ENCODE results near the gene TGFBR3. TPM values are rescaled to one million over a fixed set of nuclear protein-coding genes. Genes with fewer than 3 reads are reported as not detected.

TGFBR3 gene
- total RNA-seq, 1 donor from 2014 or later, result 7.4 TPM

- Mint-ChIP-seq H3K27ac (no peak overlapping the region), H3K4me1 (peaks cover 3% of the 10 kb centered on the region), H3K4me3 (no peak overlapping the region), H3K36me3 (ENCODE audit: low read depth) (no peaks in the 10 kb centered on the region), H3K27me3 (peaks cover 12% of the 10 kb centered on the region), H3K9me3 (no peaks in the 10 kb centered on the region)
- DNase-seq, result no peak
- intact Hi-C loops (cut with micrococcal nuclease), result no loop called here
Observed at GRCh38 chr1:91833946-91834345, 52.0 kb downstream of the TGFBR3 start.

GRCh38 chr1:91831132-91831930 lies 54.6 kb downstream of the TGFBR3 start:
- no peak overlapping the region for H3K4me3 Mint-ChIP-seq
- H3K9me3 Mint-ChIP-seq, result no peaks in the 10 kb centered on the region
- DNase-seq, result no peak
- no peaks in the 10 kb centered on the region for H3K36me3 Mint-ChIP-seq (ENCODE audit: low read depth)
- H3K27me3 Mint-ChIP-seq, result peaks cover 8% of the 10 kb centered on the region
- intact Hi-C loops (cut with micrococcal nuclease), result no loop called here
- H3K27ac Mint-ChIP-seq, result no peak overlapping the region
- H3K4me1 Mint-ChIP-seq, result peaks cover 6% of the 10 kb centered on the region

GRCh38 chr1:91830242-91831131 lies 55.5 kb downstream of the TGFBR3 start:
- Mint-ChIP-seq H3K27me3 (peaks cover 8% of the 10 kb centered on the region), H3K9me3 (no peaks in the 10 kb centered on the region), H3K27ac (no peak overlapping the region), H3K4me3 (no peak overlapping the region), H3K4me1 (peaks cover 6% of the 10 kb centered on the region), H3K36me3 (ENCODE audit: low read depth) (no peaks in the 10 kb centered on the region)
- no peak for DNase-seq
- intact Hi-C loops (cut with micrococcal nuclease), result no loop called here

- Mint-ChIP-seq H3K36me3 (ENCODE audit: low read depth) (no peaks in the 10 kb centered on the region), H3K4me3 (no peak overlapping the region), H3K4me1 (peaks cover 6% of the 10 kb centered on the region), H3K27ac (no peak overlapping the region), H3K9me3 (no peaks in the 10 kb centered on the region), H3K27me3 (peaks cover 4% of the 10 kb centered on the region)
- intact Hi-C loops (cut with micrococcal nuclease), result no loop called here
- no peak for DNase-seq
Observed at GRCh38 chr1:91829293-91830153, 56.4 kb downstream of the TGFBR3 start.

GRCh38 chr1:91828583-91829281 lies 57.2 kb downstream of the TGFBR3 start:
- Mint-ChIP-seq H3K36me3 (ENCODE audit: low read depth) (no peaks in the 10 kb centered on the region), H3K27ac (no peak overlapping the region), H3K27me3 (peaks cover 4% of the 10 kb centered on the region), H3K4me1 (peaks cover 2% of the 10 kb centered on the region), H3K4me3 (no peak overlapping the region), H3K9me3 (no peaks in the 10 kb centered on the region)
- no peak for DNase-seq
- intact Hi-C loops (cut with micrococcal nuclease), result no loop called here

- peaks cover 4% of the 10 kb centered on the region for H3K27me3 Mint-ChIP-seq
- intact Hi-C loops (cut with micrococcal nuclease), result no loop called here
- DNase-seq, result no peak
- H3K36me3 Mint-ChIP-seq (ENCODE audit: low read depth), result no peaks in the 10 kb centered on the region
- peaks cover 4% of the 10 kb centered on the region for H3K4me1 Mint-ChIP-seq
- no peaks in the 10 kb centered on the region for H3K9me3 Mint-ChIP-seq
- no peak overlapping the region for H3K4me3 Mint-ChIP-seq
- H3K27ac Mint-ChIP-seq, result no peak overlapping the region
Observed at GRCh38 chr1:91827459-91828321, 58.3 kb downstream of the TGFBR3 start.

- no peak overlapping the region for H3K27ac Mint-ChIP-seq
- H3K4me3 Mint-ChIP-seq, result no peak overlapping the region
- peaks cover 4% of the 10 kb centered on the region for H3K27me3 Mint-ChIP-seq
- H3K36me3 Mint-ChIP-seq (ENCODE audit: low read depth), result no peaks in the 10 kb centered on the region
- intact Hi-C loops (cut with micrococcal nuclease), result no loop called here
- no peaks in the 10 kb centered on the region for H3K9me3 Mint-ChIP-seq
- no peak for DNase-seq
- H3K4me1 Mint-ChIP-seq, result peaks cover 4% of the 10 kb centered on the region
Observed at GRCh38 chr1:91827087-91827458, 58.9 kb downstream of the TGFBR3 start.

GRCh38 chr1:91826649-91827048 lies 59.3 kb downstream of the TGFBR3 start:
- H3K4me3 Mint-ChIP-seq, result no peak overlapping the region
- intact Hi-C loops (cut with micrococcal nuclease), result no loop called here
- H3K27ac Mint-ChIP-seq, result no peak overlapping the region
- peaks cover 4% of the 10 kb centered on the region for H3K27me3 Mint-ChIP-seq
- no peaks in the 10 kb centered on the region for H3K9me3 Mint-ChIP-seq
- DNase-seq, result no peak
- peaks cover 5% of the 10 kb centered on the region for H3K4me1 Mint-ChIP-seq
- no peaks in the 10 kb centered on the region for H3K36me3 Mint-ChIP-seq (ENCODE audit: low read depth)

- Mint-ChIP-seq H3K9me3 (no peaks in the 10 kb centered on the region), H3K4me3 (no peak overlapping the region), H3K4me1 (peaks cover 8% of the 10 kb centered on the region), H3K27ac (no peak overlapping the region), H3K36me3 (ENCODE audit: low read depth) (no peaks in the 10 kb centered on the region), H3K27me3 (peaks cover 4% of the 10 kb centered on the region)
- no peak for DNase-seq
- intact Hi-C loops (cut with micrococcal nuclease), result no loop called here
Observed at GRCh38 chr1:91826248-91826647, 59.7 kb downstream of the TGFBR3 start.

- no peaks in the 10 kb centered on the region for H3K36me3 Mint-ChIP-seq (ENCODE audit: low read depth)
- no peak overlapping the region for H3K4me3 Mint-ChIP-seq
- DNase-seq, result no peak
- H3K4me1 Mint-ChIP-seq, result peaks cover 7% of the 10 kb centered on the region
- intact Hi-C loops (cut with micrococcal nuclease), result no loop called here
- no peaks in the 10 kb centered on the region for H3K9me3 Mint-ChIP-seq
- peaks cover 1% of the 10 kb centered on the region for H3K27me3 Mint-ChIP-seq
- no peak overlapping the region for H3K27ac Mint-ChIP-seq
Observed at GRCh38 chr1:91821126-91821868, 64.7 kb downstream of the TGFBR3 start.

GRCh38 chr1:91819038-91819788 lies 66.7 kb downstream of the TGFBR3 start:
- H3K4me3 Mint-ChIP-seq, result no peak overlapping the region
- no peaks in the 10 kb centered on the region for H3K36me3 Mint-ChIP-seq (ENCODE audit: low read depth)
- H3K27ac Mint-ChIP-seq, result no peak overlapping the region
- intact Hi-C loops (cut with micrococcal nuclease), result no loop called here
- no peak for DNase-seq
- no peaks in the 10 kb centered on the region for H3K9me3 Mint-ChIP-seq
- peaks cover 11% of the 10 kb centered on the region for H3K4me1 Mint-ChIP-seq
- peaks cover 1% of the 10 kb centered on the region for H3K27me3 Mint-ChIP-seq

GRCh38 chr1:91818713-91818975 lies 67.3 kb downstream of the TGFBR3 start:
- Mint-ChIP-seq H3K36me3 (ENCODE audit: low read depth) (no peaks in the 10 kb centered on the region), H3K27me3 (peaks cover 1% of the 10 kb centered on the region), H3K27ac (no peak overlapping the region), H3K9me3 (no peaks in the 10 kb centered on the region), H3K4me1 (peaks cover 12% of the 10 kb centered on the region), H3K4me3 (no peak overlapping the region)
- intact Hi-C loops (cut with micrococcal nuclease), result no loop called here
- DNase-seq, result no peak
